Osteoblast (primary cell): ENCODE data around the gene KLHL3. TPM values are rescaled to one million over a fixed set of nuclear protein-coding genes. Genes with fewer than 3 reads are reported as not detected.

Experiments
- DNase-seq: peaks from one replicate; pipeline ENCODE4 v3.0.0; 2011; ENCODE audit warnings: low spot score, mixed read lengths; ENCODE audit not compliant: insufficient read length; ENCODE audit errors: missing footprints
- H2AFZ ChIP-seq: 2 replicates; pipeline ENCODE4 v1.6.0; 2011; ENCODE audit warnings: mild to moderate bottlenecking, low read length
- H3K27ac ChIP-seq: 2 replicates; pipeline ENCODE4 v1.5.1; 2011; ENCODE audit warnings: mild to moderate bottlenecking, low read depth, low read length, moderate library complexity
- H3K27me3 ChIP-seq: 2 replicates; pipeline ENCODE4 v1.6.0; 2012; ENCODE audit warnings: mild to moderate bottlenecking, control low read depth, inconsistent platforms, low read length, moderate library complexity; ENCODE audit not compliant: insufficient read depth
- H3K36me3 ChIP-seq: 2 replicates; pipeline ENCODE4 v1.5.1; 2011; ENCODE audit warnings: mild to moderate bottlenecking, low read length, control low read depth, moderate library complexity; ENCODE audit not compliant: insufficient read depth
- H3K4me1 ChIP-seq: 2 replicates; pipeline ENCODE4 v1.5.1; 2011; ENCODE audit warnings: mild to moderate bottlenecking, low read length, control low read depth, moderate library complexity; ENCODE audit not compliant: insufficient read depth
- H3K4me2 ChIP-seq: 2 replicates; pipeline ENCODE4 v1.6.0; 2011; ENCODE audit warnings: mild to moderate bottlenecking, low read length; ENCODE audit not compliant: insufficient read depth
- H3K4me3 ChIP-seq: fragments of 200-600 bp; sonication (generic); 3 replicates; pipeline ENCODE4 v1.5.1; 2012; ENCODE audit warnings: mild to moderate bottlenecking, low read length, inconsistent platforms; ENCODE audit not compliant: insufficient read depth
- H3K79me2 ChIP-seq: 2 replicates; pipeline ENCODE4 v1.6.0; 2012; ENCODE audit warnings: mild to moderate bottlenecking, low read length, control low read depth, inconsistent platforms; ENCODE audit not compliant: insufficient read depth
- H3K9me3 ChIP-seq: 2 replicates; pipeline ENCODE4 v1.5.1; 2011; ENCODE audit warnings: low read depth, low read length, control low read depth
- H4K20me1 ChIP-seq: 2 replicates; pipeline ENCODE4 v1.6.0; 2012; ENCODE audit warnings: mild to moderate bottlenecking, low read length, control low read depth; ENCODE audit not compliant: insufficient read depth
- total RNA-seq: library from RNA; depleted of rRNA; stranded (reverse); fragments of >200 nt; gene quantifications from 2 replicates; pipeline ENCODE4 v1.2.3, GENCODE V29; 2012
- TF ChIP-seq, protein P1 (sequence below): IDR thresholded peaks from 2 replicates; pipeline ENCODE4 v1.5.1; 2011; ENCODE audit warnings: mild to moderate bottlenecking, low read depth, low read length, moderate library complexity; ENCODE audit errors: extremely low read depth

The KLHL3 gene
- total RNA-seq, 1 donor = 6.2 TPM

DNA sequence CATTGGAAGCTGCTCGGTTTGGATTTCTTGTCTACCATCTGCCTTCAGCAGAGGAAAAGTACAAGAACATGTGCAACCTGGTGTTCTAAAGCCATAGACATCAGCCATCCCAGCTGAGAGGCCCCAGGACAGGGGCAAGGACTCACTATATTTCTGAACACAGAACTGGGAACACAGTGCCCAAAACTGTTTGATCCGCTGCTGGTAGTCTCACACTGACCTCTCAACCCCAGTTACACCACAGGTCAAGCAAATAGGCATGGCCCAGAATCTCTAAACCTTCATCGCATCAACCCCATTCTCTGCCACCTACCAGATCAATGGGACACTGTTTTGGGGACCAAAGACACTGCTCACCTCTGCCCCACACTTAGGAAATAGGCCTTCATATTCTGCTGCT lies 2.0 kb downstream of the KLHL3 start:
- no peak for DNase-seq
- no peaks in the 10 kb centered on the region for H3K79me2 ChIP-seq
- H3K9me3 ChIP-seq = no peaks in the 10 kb centered on the region
- H3K36me3 ChIP-seq = no peaks in the 10 kb centered on the region
- H3K4me1 ChIP-seq = peaks cover 42% of the 10 kb centered on the region
- H3K4me3 ChIP-seq = no peak overlapping the region
- no peaks in the 10 kb centered on the region for H3K27me3 ChIP-seq
- TF ChIP-seq, protein P1, sequence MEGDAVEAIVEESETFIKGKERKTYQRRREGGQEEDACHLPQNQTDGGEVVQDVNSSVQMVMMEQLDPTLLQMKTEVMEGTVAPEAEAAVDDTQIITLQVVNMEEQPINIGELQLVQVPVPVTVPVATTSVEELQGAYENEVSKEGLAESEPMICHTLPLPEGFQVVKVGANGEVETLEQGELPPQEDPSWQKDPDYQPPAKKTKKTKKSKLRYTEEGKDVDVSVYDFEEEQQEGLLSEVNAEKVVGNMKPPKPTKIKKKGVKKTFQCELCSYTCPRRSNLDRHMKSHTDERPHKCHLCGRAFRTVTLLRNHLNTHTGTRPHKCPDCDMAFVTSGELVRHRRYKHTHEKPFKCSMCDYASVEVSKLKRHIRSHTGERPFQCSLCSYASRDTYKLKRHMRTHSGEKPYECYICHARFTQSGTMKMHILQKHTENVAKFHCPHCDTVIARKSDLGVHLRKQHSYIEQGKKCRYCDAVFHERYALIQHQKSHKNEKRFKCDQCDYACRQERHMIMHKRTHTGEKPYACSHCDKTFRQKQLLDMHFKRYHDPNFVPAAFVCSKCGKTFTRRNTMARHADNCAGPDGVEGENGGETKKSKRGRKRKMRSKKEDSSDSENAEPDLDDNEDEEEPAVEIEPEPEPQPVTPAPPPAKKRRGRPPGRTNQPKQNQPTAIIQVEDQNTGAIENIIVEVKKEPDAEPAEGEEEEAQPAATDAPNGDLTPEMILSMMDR = no peak
- H3K27ac ChIP-seq = no peak overlapping the region
- H2AFZ ChIP-seq = no peak overlapping the region
- no peaks in the 10 kb centered on the region for H4K20me1 ChIP-seq
- no peak overlapping the region for H3K4me2 ChIP-seq

DNA sequence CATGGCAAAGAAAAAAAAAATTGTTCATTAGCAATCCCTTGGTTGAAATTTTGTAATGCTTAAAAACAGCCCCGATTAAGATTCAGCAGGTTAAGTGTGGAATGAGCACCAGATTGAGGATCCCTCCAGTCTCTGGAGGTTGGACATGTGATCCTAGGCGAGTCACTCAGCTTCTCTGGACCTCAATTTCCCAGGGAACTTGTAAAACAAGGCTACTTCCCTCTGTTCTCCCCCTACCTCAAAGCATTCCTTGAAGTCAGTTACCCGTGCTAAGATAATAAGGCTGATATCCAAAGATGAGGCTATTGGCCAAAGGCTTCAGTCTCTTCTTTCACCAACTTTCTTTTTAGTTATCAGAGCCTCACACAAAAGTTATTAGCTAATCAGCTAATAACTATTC lies 2.9 kb downstream of the KLHL3 start:
- TF ChIP-seq, protein P1 = no peak
- no peaks in the 10 kb centered on the region for H3K27me3 ChIP-seq

DNA sequence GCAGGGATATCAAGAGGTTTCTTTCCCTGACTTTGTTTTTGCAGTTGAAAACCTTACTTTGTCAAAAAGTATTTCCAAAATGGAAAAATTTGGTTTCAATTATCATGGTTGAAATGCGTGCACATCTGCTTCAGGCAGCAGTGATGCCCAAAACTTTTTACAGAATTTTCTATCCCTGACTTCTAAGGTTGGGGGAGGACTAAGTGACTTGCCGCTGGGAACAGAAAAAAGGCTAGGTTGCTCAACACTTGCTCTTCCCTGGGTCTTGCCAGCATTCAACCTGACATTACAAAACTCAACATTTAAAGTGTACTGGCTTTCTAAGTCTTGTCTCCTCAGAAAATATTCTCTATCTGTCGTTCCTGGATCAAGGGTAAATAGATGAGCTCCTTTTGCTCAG lies 4.7 kb downstream of the KLHL3 start:
- Histone ChIP-seq H3K27me3 (no peaks in the 10 kb centered on the region), H3K4me2 (no peak overlapping the region), H4K20me1 (no peaks in the 10 kb centered on the region), H3K4me1 (peaks cover 31% of the 10 kb centered on the region), H3K4me3 (no peak overlapping the region), H3K9me3 (no peaks in the 10 kb centered on the region), H3K27ac (no peak overlapping the region), H3K36me3 (no peaks in the 10 kb centered on the region), H2AFZ (no peak overlapping the region), H3K79me2 (no peaks in the 10 kb centered on the region)
- TF ChIP-seq, protein P1 = no peak
- DNase-seq = no peak

More for the DNA sequence above, 2.9 kb downstream of the KLHL3 start:
- Histone ChIP-seq H3K4me3 (no peak overlapping the region), H3K27ac (no peak overlapping the region), H4K20me1 (no peaks in the 10 kb centered on the region), H3K9me3 (no peaks in the 10 kb centered on the region), H3K4me2 (no peak overlapping the region), H3K4me1 (peaks cover 42% of the 10 kb centered on the region), H3K79me2 (no peaks in the 10 kb centered on the region), H2AFZ (no peak overlapping the region), H3K36me3 (no peaks in the 10 kb centered on the region)
- DNase-seq = no peak

DNA sequence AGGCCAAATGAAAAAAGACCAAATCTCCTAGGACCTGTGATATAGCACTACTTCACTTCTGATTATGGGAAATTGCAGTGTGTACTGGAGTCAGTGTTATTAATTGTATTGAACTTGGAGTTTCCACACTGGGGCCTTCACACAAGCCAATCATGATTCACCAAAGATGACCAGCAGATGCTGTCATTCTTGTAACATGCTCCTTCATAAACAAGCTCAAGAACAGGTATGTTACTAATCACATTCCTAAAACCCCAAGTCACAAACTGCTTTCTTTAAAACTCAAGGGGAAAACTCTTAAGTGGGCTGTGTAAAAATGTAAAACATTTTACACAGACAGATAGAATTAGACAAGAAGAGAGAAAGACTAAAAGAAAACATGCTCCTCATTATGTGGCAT lies 5.6 kb downstream of the KLHL3 start:
- H3K36me3 ChIP-seq = no peaks in the 10 kb centered on the region
- H3K4me2 ChIP-seq = no peak overlapping the region
- H4K20me1 ChIP-seq = no peaks in the 10 kb centered on the region
- peaks cover 23% of the 10 kb centered on the region for H3K4me1 ChIP-seq
- H3K9me3 ChIP-seq = no peaks in the 10 kb centered on the region
- H3K4me3 ChIP-seq = no peak overlapping the region
- no peak for DNase-seq
- H3K27me3 ChIP-seq = no peaks in the 10 kb centered on the region
- TF ChIP-seq, protein P1 = no peak
- H3K27ac ChIP-seq = no peak overlapping the region
- H3K79me2 ChIP-seq = no peaks in the 10 kb centered on the region
- H2AFZ ChIP-seq = no peak overlapping the region
